AG04449 (cell line): ENCODE data around the gene ANXA6.
A peak's percentile ranks its signal among the peaks of the same experiment; 100 is the strongest.

Source experiments
- CTCF ChIA-PET: fragments of 350-600 bp; formaldehyde crosslinking; extraction: SDS; loops from one replicate; lab custom pipeline; 2021; ENCODE audit warnings: antibody characterized with exemption; lab: Yijun Ruan, JAX
- POLR2A ChIA-PET: fragments of 400-600, 350-600 bp; formaldehyde crosslinking; extraction: SDS; loops from one replicate; lab custom pipeline; 2020; ENCODE audit warnings: antibody characterized with exemption, inconsistent platforms; lab: Yijun Ruan, JAX
- DNase-seq: peaks from one replicate; pipeline ENCODE4 v3.0.0-alpha.2; 2010; ENCODE audit warnings: low read depth, low spot score
- H3K4me3 ChIP-seq: 2 replicates; pipeline ENCODE4 v1.5.1; 2011; ENCODE audit warnings: low read depth, mild to moderate bottlenecking, control low read depth, low read length
- CTCF ChIP-seq: IDR thresholded peaks from one replicate; pipeline ENCODE4 v1.5.1; 2011; ENCODE audit warnings: mild to moderate bottlenecking, moderate library complexity, low read length, control low read depth, inconsistent platforms; ENCODE audit not compliant: insufficient read depth; ENCODE audit errors: missing control alignments

The ANXA6 gene

GRCh38 chr5:151051931-151052608, 105.5 kb downstream of the ANXA6 start:
- ChIA-PET POLR2A (interaction anchor here (1.6 kb wide), 1 partner anchor 41 kb away, joined by 5 read pairs; no protein-coding TSS in a partner anchor), CTCF (interaction anchor here (0.6 to 27.5 kb wide), 24 partner anchors 14 to 600 kb away, joined by 3 to 1128 read pairs (median 8); partner anchors contain the start of genes ANXA6 and TNIP1)
- DNase-seq, result no peak
- TF ChIP-seq CTCF, result no peak
- H3K4me3 ChIP-seq, result no peak overlapping the region

- POLR2A ChIA-PET, result interaction anchor here (1.6 kb wide), 1 partner anchor 42 kb away, joined by 5 read pairs; no protein-coding TSS in a partner anchor
- no peak for DNase-seq
- no peak overlapping the region for H3K4me3 ChIP-seq
- CTCF ChIA-PET, result interaction anchor here (0.6 to 27.5 kb wide), 28 partner anchors 15 to 601 kb away, joined by 3 to 1128 read pairs (median 6); partner anchors contain the start of genes ANXA6 and TNIP1
- peak; percentile 85 for TF ChIP-seq CTCF
These were observed 106.3 kb downstream of the ANXA6 start for GRCh38 chr5:151051066-151051930.
